Stimulated activated CD8-positive, alpha-beta memory T cell treated with anti-CD3 and anti-CD28 coated beads, Interleukin-15, amount 100 ng/mL, for 48 hours (primary cell): ENCODE data around the gene ZNG1B.
"Not testable (repeated sequence)": the region's sequence is repeated elsewhere in the genome, so short reads cannot be mapped to it uniquely, and the experiment has no call there.

Experiments
- DNase-seq, 2 donors: peaks; one replicate each; pipeline ENCODE4 v3.0.0-alpha.2; 2020; ENCODE audit warnings: low read depth in 2 of 2

The ZNG1B gene

GRCh38 chr2:113437508-113438465 is at the start of gene ZNG1B:
Gene ZNG1B (plus strand): TSS chr2:113437691. CDS start chr2:113437869, 178 bp downstream.
- DNase-seq = peak; percentile 57 to 68

DNA sequence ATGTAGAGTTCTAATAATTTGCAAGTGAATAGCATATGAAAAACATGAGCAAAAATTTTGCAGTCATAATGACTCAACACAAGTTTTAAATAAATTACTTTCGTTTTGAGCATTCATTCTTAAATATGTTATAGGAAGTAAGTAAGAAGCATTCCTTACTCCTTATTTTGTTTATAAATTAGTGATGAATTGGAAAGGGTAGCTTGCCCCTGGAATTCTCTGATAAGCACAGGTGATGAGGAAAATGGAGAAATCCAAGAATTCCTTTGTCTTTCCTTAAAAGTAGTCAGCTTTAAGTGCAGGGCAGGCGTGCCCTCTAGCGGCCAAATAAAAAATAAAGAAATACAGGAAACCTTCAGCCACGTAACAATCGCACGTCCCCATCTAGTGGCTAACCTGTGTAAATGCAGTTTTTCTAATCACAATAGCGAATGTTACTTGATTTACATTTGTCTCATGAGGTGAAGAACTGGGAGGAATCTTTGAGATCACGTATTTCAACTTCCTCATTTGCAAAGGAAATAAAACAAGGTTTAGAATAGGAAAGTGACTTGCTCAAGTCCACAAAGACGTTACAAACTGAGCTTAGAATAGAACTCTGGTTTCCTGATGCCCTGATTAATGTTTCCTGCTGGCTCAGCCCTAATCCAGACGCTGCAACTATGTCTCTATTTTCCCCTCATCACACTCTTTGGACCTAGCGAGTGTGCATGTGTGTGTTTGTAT is 47.2 kb upstream of the ZNG1B start:
- DNase-seq = peak; percentile 12 to 26

GRCh38 chr2:113391073-113391472 is 46.4 kb upstream of the ZNG1B start:
- DNase-seq = no peak

DNA sequence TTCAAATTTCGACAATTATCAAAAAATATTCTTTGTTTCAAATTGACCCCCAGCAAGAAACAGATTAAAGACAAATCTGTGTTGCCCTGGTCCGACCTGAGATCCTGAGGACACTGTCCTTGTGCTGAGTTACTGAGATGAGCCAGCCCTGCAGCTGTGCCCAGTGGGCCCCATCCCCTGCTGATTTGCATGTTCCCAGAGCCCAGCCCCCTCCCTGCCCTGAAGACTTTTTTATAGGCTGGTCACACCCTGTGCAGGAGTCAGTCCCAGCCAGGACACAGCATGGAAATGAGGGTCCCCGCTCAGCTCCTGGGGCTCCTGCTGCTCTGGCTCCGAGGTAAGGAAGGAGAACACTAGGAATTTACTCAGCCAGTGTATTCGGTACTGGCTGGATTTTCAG is 31.4 kb upstream of the ZNG1B start:
- no peak for DNase-seq

GRCh38 chr2:113407446-113408099 is 29.9 kb upstream of the ZNG1B start:
- no peak for DNase-seq

DNA sequence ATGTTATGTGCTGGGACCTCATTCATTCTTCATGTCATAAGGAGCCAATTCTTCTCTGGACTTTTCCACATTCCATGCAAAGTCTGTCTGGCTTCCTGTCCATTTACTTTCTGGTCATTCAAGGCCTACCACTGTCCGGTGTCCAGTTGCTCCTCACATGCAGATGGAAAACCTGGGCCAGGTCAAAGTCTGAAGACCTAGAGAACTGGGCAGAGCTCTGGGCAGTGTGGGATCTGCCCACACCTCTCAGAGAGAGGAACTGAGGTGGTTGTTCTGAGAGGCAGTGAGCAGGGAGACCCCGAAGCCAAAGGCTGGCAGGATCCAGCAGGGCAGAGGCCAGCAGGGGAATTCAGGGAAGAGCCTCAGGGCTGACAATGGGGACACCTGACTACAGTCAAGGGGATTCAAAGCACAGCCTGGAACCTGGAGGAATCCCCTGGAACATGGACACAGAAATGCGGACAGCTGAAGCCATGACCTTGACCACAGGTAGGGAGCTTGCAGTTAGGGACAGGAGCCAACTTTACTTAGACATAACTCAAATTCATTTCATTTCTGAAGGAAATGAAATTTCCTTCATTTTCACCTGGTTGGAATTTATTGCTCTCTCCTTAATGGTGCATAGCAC is 25.7 kb upstream of the ZNG1B start:
- not testable (repeated sequence) for DNase-seq

- DNase-seq = not testable (repeated sequence)
Measured at GRCh38 chr2:113412774-113413173, 24.7 kb upstream of the ZNG1B start.

DNA sequence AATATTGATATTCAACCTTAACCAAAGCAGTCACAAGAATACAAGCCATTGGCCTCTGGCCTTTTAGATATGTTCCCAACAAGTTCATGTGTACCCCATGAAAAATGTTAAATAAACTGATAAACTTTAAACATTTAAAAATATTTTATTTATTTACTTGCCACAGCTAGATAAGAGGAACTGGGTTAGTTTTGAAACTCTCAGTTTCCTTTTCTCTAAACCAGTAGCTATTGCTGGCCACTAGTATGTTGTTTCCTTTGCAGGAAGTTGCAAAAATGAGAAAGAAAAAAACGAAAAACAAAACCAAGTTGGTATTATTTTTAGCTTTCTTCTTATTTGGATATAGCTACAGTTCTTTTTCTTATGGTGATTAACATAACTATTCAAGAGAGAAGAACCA is 5.7 kb upstream of the ZNG1B start:
- not testable (repeated sequence) for DNase-seq

- not testable (repeated sequence) for DNase-seq
Measured at GRCh38 chr2:113433468-113433867, 4.0 kb upstream of the ZNG1B start.

DNA sequence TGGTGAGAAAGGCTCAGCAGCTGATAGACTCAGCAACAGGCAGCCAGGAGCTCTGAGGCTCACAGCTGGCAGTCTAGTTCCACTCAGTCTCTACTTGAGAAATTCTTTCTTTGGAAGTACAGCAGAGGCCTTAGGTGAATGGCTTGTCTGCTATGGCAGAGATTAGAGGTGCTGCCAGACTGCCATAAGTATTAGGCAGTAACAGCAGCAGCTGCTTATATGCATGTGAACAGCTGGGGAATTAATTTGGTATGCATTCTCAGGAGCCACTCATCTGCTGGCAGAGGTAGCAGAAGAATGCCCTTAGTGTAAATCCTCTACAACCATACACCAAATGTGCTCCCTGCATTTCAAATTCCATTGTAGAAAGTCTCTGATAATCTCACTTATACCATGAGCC is 28.3 kb downstream of the ZNG1B start:
- not testable (repeated sequence) for DNase-seq

DNA sequence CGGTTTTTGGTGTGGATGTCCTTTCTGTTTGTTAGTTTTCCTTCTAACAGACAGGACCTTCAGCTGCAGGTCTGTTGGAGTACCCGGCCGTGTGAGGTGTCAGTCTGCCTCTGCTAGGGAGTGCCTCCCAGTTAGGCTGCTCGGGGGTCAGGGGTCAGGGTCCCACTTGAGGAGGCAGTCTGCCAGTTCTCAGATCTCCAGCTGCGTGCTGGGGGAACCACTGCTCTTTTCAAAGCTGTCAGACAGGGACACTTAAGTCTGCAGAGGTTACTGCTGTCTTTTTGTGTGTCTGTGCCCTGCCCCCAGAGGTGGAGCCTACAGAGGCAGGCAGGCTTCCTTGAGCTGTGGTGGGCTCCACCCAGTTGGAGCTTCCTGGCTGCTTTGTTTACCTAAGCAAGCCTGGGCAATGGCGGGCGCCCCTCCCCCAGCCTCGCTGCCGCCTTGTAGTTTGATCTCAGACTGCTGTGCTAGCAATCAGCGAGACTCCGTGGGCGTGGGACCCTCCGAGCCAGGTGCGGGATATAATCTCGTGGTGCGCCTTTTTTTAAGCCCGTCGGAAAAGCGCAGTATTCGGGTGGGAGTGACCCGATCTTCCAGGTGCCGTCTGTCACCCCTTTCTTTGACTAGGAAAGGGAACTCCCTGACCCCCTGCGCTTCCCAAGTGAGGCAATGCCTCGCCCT is 39.3 kb downstream of the ZNG1B start:
- not testable (repeated sequence) for DNase-seq

DNA sequence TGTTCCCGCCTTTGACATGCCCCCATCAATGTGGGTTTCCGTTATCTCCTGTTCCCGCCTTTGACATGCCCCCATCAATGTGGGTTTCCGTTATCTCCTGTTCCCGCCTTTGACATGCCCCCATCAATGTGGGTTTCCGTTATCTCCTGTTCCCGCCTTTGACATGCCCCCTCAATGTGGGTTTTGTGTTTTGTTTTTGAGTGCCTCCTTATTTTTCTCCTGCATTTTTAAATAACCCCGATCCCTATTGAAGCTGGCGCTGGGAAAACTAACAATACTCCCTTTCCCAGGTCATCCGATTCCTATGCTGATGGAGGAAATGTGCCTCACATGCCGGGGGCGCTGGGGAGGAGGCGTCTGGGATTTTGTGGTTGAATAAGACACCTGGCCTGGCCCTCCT is 59.0 kb downstream of the ZNG1B start:
- not testable (repeated sequence) for DNase-seq

- DNase-seq = not testable (repeated sequence)
Measured at GRCh38 chr2:113498365-113498764, 60.9 kb downstream of the ZNG1B start, which contains the start of gene FOXD4L1. Gene FOXD4L1 (plus strand): TSS chr2:113498665. CDS start chr2:113499257, 592 bp downstream.

- not testable (repeated sequence) for DNase-seq
Measured at GRCh38 chr2:113499019-113499885, 61.8 kb downstream of the ZNG1B start.

DNA sequence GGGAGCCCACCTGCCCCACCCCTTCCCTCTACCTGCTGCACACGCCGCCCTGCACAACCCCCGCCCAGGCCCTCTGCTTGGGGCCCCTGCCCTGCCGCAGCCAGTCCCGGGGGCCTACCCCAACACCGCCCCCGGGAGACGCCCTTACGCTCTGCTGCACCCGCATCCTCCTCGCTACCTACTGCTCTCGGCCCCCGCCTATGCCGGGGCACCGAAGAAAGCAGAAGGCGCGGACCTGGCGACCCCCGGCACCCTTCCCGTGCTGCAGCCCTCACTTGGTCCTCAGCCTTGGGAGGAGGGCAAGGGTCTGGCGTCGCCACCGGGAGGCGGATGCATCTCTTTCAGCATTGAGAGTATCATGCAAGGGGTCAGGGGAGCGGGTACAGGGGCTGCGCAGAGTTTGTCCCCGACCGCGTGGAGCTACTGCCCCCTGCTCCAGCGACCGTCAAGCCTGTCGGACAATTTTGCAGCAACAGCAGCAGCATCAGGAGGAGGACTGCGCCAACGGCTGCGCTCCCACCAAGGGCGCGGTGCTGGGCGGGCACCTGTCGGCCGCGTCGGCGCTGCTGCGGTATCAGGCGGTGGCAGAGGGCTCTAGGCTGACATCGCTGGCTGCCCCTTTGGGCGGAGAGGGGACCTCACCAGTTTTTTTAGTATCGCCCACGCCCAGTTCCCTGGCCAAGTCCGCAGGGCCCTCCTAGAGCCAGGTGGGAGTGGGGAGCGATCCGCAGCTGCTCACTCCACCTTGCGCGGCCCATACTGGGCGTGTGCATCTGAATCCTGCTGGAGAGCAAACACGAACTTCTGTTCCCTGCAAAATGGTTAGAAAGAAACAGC is 62.6 kb downstream of the ZNG1B start:
- not testable (repeated sequence) for DNase-seq

DNA sequence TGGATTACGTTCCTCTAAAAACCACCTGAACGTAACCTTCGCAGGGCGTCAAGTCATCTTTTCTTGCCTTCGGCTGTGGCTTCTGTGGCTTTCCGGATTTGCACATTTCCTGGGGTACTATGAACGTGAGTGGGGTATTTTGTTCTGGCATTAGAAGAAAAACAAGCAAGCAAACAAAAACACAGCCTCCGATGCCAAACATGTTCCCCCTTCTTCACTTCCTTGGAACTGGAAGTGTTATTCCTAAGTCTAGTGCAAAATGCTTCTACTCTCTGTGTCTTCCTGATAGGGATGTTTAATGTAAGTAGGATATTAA is 63.2 kb downstream of the ZNG1B start:
- not testable (repeated sequence) for DNase-seq

- DNase-seq = not testable (repeated sequence)
Measured at GRCh38 chr2:113502216-113503093, 65.0 kb downstream of the ZNG1B start.
